Cardiac muscle cell (in vitro differentiated cells and primary cell): ENCODE data around the gene DDX5. TPM values are rescaled to one million over a fixed set of nuclear protein-coding genes. Genes with fewer than 3 reads are reported as not detected.

Experiments
- DNase-seq, 2 donors: peaks; one replicate each; pipeline versions ENCODE4 v3.0.0 to v3.0.0-alpha.2; 2010 to 2017; ENCODE audit warnings: low read depth in 1 of 2, low spot score in 1 of 2
- H3K27ac ChIP-seq: fragments of 200-600 bp; sonication (generic); 2 replicates; pipeline ENCODE4 v1.5.1; 2016
- H3K27me3 ChIP-seq: fragments of 200-600 bp; sonication (generic); 2 replicates; pipeline ENCODE4 v1.6.0; 2016; ENCODE audit warnings: control low read depth
- H3K36me3 ChIP-seq: fragments of 200-600 bp; sonication (generic); 2 replicates; pipeline ENCODE4 v1.5.1; 2016; ENCODE audit warnings: control low read depth
- H3K4me1 ChIP-seq: fragments of 200-600 bp; sonication (generic); 2 replicates; pipeline ENCODE4 v1.8.1; 2017; ENCODE audit warnings: low read depth, mild to moderate bottlenecking, mixed run types
- H3K4me3 ChIP-seq: fragments of 200-600 bp; sonication (generic); 2 replicates; pipeline ENCODE4 v1.5.1; 2016; ENCODE audit warnings: mild to moderate bottlenecking
- H3K9me3 ChIP-seq: fragments of 200-600 bp; sonication (generic); 2 replicates; pipeline ENCODE4 v1.5.1; 2017; ENCODE audit warnings: low read depth, mild to moderate bottlenecking, control low read depth
- polyA plus RNA-seq: library from polyadenylated mRNA; unstranded; fragments of >200 nt; fragmentation: Nextera tagmentation; extraction: Ambion mirVana; gene quantifications from 2 replicates; pipeline ENCODE4 v1.2.1, GENCODE V29; 2016
- total RNA-seq: library from RNA; depleted of rRNA; stranded (reverse); fragments of >200 nt; gene quantifications from 2 replicates; pipeline ENCODE4 v1.2.3, GENCODE V29; 2016
- TF ChIP-seq, protein P1 (sequence below): IDR thresholded peaks from 2 replicates; pipeline ENCODE4 v1.5.1; 2012; ENCODE audit warnings: low read depth, mild to moderate bottlenecking, low read length

Gene DDX5
- total and polyA plus RNA-seq, 2 experiments from 2014 or later = 639 to 1,000 TPM

DNA sequence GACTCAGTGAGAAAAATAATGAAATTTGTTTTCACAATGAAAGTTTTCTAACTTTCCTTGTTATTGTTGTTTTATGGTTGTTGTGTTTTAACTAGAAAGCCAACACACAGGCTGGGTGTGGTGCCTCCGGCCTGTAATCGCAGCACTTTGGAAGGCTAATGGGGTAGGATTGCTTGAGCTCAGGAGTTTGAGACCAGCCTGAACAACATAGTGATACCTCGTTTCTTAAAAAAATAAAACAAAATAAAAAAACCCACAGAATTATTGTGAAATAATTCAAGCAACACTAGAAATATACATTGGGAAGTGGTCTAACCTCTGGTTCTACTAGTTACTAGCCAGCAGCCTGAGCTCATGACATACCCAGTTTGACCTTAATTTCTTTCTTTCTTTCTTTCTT, 56.5 kb downstream of the DDX5 start:
- Histone ChIP-seq H3K9me3 (no peaks in the 10 kb centered on the region), H3K27ac (no peak overlapping the region), H3K4me3 (no peak overlapping the region), H3K27me3 (no peaks in the 10 kb centered on the region), H3K36me3 (no peaks in the 10 kb centered on the region), H3K4me1 (no peaks in the 10 kb centered on the region)
- DNase-seq = peak in 1 of 2 donors; percentile 45
- TF ChIP-seq, protein P1, sequence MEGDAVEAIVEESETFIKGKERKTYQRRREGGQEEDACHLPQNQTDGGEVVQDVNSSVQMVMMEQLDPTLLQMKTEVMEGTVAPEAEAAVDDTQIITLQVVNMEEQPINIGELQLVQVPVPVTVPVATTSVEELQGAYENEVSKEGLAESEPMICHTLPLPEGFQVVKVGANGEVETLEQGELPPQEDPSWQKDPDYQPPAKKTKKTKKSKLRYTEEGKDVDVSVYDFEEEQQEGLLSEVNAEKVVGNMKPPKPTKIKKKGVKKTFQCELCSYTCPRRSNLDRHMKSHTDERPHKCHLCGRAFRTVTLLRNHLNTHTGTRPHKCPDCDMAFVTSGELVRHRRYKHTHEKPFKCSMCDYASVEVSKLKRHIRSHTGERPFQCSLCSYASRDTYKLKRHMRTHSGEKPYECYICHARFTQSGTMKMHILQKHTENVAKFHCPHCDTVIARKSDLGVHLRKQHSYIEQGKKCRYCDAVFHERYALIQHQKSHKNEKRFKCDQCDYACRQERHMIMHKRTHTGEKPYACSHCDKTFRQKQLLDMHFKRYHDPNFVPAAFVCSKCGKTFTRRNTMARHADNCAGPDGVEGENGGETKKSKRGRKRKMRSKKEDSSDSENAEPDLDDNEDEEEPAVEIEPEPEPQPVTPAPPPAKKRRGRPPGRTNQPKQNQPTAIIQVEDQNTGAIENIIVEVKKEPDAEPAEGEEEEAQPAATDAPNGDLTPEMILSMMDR = no peak

DNA sequence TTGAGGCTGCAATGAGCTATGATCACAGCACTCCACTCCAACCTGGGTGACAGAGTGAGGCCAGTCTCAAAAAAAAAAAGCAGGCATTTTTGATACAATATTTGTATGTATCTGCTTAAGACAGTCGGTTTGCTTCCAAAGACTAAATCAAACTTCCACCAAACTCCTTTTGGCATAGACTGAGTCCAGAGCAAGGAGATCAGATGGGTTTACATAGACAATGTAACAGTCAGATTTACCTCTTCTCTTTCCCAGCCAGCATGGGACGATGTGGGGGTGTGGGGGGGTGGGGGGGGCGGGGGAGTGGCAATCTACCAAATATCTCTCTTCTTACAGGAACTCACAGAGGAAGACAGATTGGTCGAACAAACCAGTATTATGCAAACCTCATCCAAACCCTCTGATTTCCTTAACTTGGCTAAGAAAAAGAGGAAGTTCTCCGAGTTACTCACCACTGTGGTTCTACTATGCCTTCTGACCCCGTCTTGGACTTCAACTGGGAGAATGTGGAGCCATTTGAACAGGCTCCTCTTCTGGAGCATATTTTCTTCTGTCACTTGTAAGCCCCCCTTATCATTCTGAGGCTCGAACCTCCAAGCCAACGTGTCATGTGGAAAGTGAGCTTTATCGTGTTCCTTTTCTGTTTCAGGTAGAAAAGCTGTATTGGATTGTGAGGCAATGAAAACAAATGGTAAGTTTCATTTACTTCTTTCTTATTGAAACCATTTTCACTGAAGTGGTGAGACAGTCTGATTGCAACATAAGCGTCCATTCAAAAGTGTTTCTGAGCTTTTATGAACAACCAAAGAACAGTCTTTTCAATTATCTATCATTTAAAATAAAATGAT, 57.2 kb downstream of the DDX5 start, which contains the start of gene MILR1:
Gene MILR1 (plus strand): TSS at position 451 of the 848 bp plus-strand sequence. CDS start 54 bp downstream, at position 505.
- Histone ChIP-seq H3K36me3 (no peaks in the 10 kb centered on the region), H3K4me1 (no peaks in the 10 kb centered on the region), H3K9me3 (no peaks in the 10 kb centered on the region), H3K4me3 (no peak within 1 kb of the TSS), H3K27me3 (no peaks in the 10 kb centered on the region), H3K27ac (no peak within 1 kb of the TSS)
- DNase-seq = peak in 1 of 2 donors; percentile 97
- TF ChIP-seq, protein P1 = no peak

Other genes starting within 250 kb of the DDX5 start
- gene TEX2, start 243.0 kb downstream of the DDX5 start, total RNA-seq = 17.5 and 23.5 TPM in 2 replicates
- 17.9 and 18.7 TPM in 2 replicates for gene TEX2, start 243.0 kb downstream of the DDX5 start, polyA plus RNA-seq
- 0.56 and 4.0 TPM in 2 replicates for gene PECAM1, start 115.4 kb downstream of the DDX5 start, total RNA-seq
- 0.29 TPM in 1 of 2 replicates, not detected in the other for gene PECAM1, start 115.4 kb downstream of the DDX5 start, polyA plus RNA-seq
- gene MILR1, start 57.2 kb downstream of the DDX5 start, total RNA-seq = not detected in 2 replicates
- gene MILR1, start 57.2 kb downstream of the DDX5 start, polyA plus RNA-seq = not detected in 2 replicates
- gene POLG2, start 9.2 kb downstream of the DDX5 start, total RNA-seq = 8.1 and 17.0 TPM in 2 replicates
- 22.2 and 32.9 TPM in 2 replicates for gene POLG2, start 9.2 kb downstream of the DDX5 start, polyA plus RNA-seq
- 28.1 and 40.3 TPM in 2 replicates for gene CEP95, start 688 bp upstream of the DDX5 start, total RNA-seq
- 29.1 and 31.3 TPM in 2 replicates for gene CEP95, start 688 bp upstream of the DDX5 start, polyA plus RNA-seq
- gene SMURF2, start 156.0 kb upstream of the DDX5 start, total RNA-seq = 16.4 and 22.2 TPM in 2 replicates
- gene SMURF2, start 156.0 kb upstream of the DDX5 start, polyA plus RNA-seq = 13.2 and 17.5 TPM in 2 replicates